GM23248 (cell line): ENCODE data around the gene LDLRAD3. TPM values are rescaled to one million over a fixed set of nuclear protein-coding genes. Genes with fewer than 3 reads are reported as not detected.

Source experiments
- DNase-seq: peaks from one replicate; pipeline ENCODE4 v3.0.0-alpha.2; 2015
- H2AFZ ChIP-seq: fragments of 200-600 bp; sonication (generic); 2 replicates; pipeline ENCODE4 v1.6.1; 2016; ENCODE audit warnings: antibody characterized with exemption
- H3F3A ChIP-seq: fragments of 200-600 bp; sonication (generic); 2 replicates; pipeline ENCODE4 v1.6.1; 2016; ENCODE audit warnings: mild to moderate bottlenecking, antibody characterized with exemption, mixed run types; ENCODE audit not compliant: insufficient read depth
- H3K27ac ChIP-seq: fragments of 200-600 bp; sonication (generic); 2 replicates; pipeline ENCODE4 v1.5.1; 2016; ENCODE audit warnings: mild to moderate bottlenecking
- H3K27me3 ChIP-seq: fragments of 200-600 bp; sonication (generic); replicated peaks from 2 replicates; pipeline ENCODE4 v1.6.1; 2016; ENCODE audit warnings: mild to moderate bottlenecking; ENCODE audit not compliant: insufficient read depth
- H3K36me3 ChIP-seq: fragments of 200-600 bp; sonication (generic); 2 replicates; pipeline ENCODE4 v1.6.1; 2016; ENCODE audit warnings: low read depth, mild to moderate bottlenecking
- H3K4me1 ChIP-seq: fragments of 200-600 bp; sonication (generic); 2 replicates; pipeline ENCODE4 v1.6.1; 2016; ENCODE audit warnings: mild to moderate bottlenecking; ENCODE audit not compliant: insufficient read depth
- H3K4me2 ChIP-seq: fragments of 200-600 bp; sonication (generic); one replicate; pipeline ENCODE4 v1.6.1; 2016; ENCODE audit warnings: mild to moderate bottlenecking; ENCODE audit not compliant: unreplicated experiment
- H3K4me3 ChIP-seq: fragments of 200-600 bp; sonication (generic); 2 replicates; pipeline ENCODE4 v1.5.1; 2016; ENCODE audit warnings: mild to moderate bottlenecking
- H3K79me2 ChIP-seq: fragments of 200-600 bp; sonication (generic); 2 replicates; pipeline ENCODE4 v1.6.1; 2016; ENCODE audit warnings: mild to moderate bottlenecking; ENCODE audit not compliant: insufficient read depth
- H3K9ac ChIP-seq: fragments of 200-600 bp; sonication (generic); 2 replicates; pipeline ENCODE4 v1.6.1; 2016; ENCODE audit warnings: mild to moderate bottlenecking
- H3K9me2 ChIP-seq: fragments of 200-600 bp; sonication (generic); 2 replicates; pipeline ENCODE4 v1.6.1; 2016; ENCODE audit warnings: mixed run types, mild to moderate bottlenecking, moderate library complexity; ENCODE audit not compliant: insufficient read depth
- H3K9me3 ChIP-seq: fragments of 200-600 bp; sonication (generic); one replicate; pipeline ENCODE4 v1.6.1; 2017; ENCODE audit warnings: low read depth
- H4K20me1 ChIP-seq: fragments of 200-600 bp; sonication (generic); 2 replicates; pipeline ENCODE4 v1.6.0; 2016; ENCODE audit not compliant: insufficient read depth
- EZH2 ChIP-seq: fragments of 200-600 bp; sonication (generic); IDR thresholded peaks from 2 replicates; pipeline ENCODE4 v1.6.1; 2018; ENCODE audit warnings: antibody characterized with exemption, mild to moderate bottlenecking; ENCODE audit not compliant: insufficient read depth, poor library complexity, severe bottlenecking
- EZH2phosphoT487 ChIP-seq: fragments of 200-600 bp; sonication (generic); IDR thresholded peaks from 2 replicates; pipeline ENCODE4 v1.6.1; 2018; ENCODE audit warnings: antibody characterized with exemption, moderate library complexity, mild to moderate bottlenecking, low read depth; ENCODE audit not compliant: insufficient read depth
- WGBS, 2 experiments: methylation state at CpG; one replicate each; pipeline ENCODE4 v1.1.6; 2015 to 2017; ENCODE audit warnings: low lambda C conversion rate in 2 of 2, low coverage in 1 of 2; ENCODE audit errors: missing lambda C conversion rate in 2 of 2; 5-methylcytosine and 5-hydroxymethylcytosine counted together
- in situ Hi-C: fragments of 300-500 bp; cut with MboI; formaldehyde crosslinking; loops from 2 replicates; pipeline ENCODE4 v1.15.0; 2020
- polyA plus RNA-seq: library from polyadenylated mRNA; unstranded; fragments of >200 nt; fragmentation: Nextera tagmentation; extraction: Ambion mirVana; gene quantifications from 2 replicates; pipeline ENCODE4 v1.2.1, GENCODE V29; 2016
- total RNA-seq: library from RNA; depleted of rRNA; stranded (reverse); fragments of >200 nt; shearing (Covaris generic); gene quantifications from 2 replicates; pipeline ENCODE4 v1.2.3, GENCODE V29; 2014

Gene LDLRAD3
- total and polyA plus RNA-seq, 2 experiments from 2014 or later = 6.2 to 6.6 TPM

DNA sequence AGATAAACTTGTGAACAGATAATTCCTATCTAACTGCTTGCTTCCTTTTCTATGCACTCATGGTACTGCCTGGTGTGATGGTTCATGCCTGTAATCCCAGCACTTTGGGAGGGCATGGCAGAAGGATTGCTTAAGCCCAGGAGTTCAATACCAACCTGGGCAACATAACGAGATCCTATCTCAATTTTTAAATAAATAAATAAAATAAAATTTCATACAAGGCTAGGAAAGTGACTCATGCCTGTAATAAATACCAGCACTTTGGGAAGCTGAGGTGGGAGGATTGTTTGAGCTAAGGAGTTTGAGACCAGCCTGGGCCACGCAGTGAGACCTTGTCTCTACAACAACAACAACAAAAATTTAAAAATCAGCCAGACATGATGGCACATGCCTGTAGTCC lies 178.8 kb downstream of the LDLRAD3 start:
- Histone ChIP-seq H3K9me2 (no peaks in the 10 kb centered on the region), H3K9ac (no peak overlapping the region), H3K9me3 (no peaks in the 10 kb centered on the region), H3K27me3 (no peaks in the 10 kb centered on the region), H3K79me2 (no peaks in the 10 kb centered on the region), H3K4me3 (no peak overlapping the region), H4K20me1 (no peaks in the 10 kb centered on the region), H3F3A (no peaks in the 10 kb centered on the region), H3K4me1 (peaks cover 4% of the 10 kb centered on the region; the same call in 1 of the 2 replicates), H3K27ac (no peak overlapping the region), H3K4me2 (no peak overlapping the region), H3K36me3 (no peaks in the 10 kb centered on the region), H2AFZ (no peak overlapping the region)
- in situ Hi-C loops = no loop called here
- no peak for TF ChIP-seq EZH2phosphoT487
- no peak for TF ChIP-seq EZH2
- 75 to 78% methylated on average over 2 of the region's 2 CpGs for WGBS, 2 experiments
- peak; percentile 26 for DNase-seq

DNA sequence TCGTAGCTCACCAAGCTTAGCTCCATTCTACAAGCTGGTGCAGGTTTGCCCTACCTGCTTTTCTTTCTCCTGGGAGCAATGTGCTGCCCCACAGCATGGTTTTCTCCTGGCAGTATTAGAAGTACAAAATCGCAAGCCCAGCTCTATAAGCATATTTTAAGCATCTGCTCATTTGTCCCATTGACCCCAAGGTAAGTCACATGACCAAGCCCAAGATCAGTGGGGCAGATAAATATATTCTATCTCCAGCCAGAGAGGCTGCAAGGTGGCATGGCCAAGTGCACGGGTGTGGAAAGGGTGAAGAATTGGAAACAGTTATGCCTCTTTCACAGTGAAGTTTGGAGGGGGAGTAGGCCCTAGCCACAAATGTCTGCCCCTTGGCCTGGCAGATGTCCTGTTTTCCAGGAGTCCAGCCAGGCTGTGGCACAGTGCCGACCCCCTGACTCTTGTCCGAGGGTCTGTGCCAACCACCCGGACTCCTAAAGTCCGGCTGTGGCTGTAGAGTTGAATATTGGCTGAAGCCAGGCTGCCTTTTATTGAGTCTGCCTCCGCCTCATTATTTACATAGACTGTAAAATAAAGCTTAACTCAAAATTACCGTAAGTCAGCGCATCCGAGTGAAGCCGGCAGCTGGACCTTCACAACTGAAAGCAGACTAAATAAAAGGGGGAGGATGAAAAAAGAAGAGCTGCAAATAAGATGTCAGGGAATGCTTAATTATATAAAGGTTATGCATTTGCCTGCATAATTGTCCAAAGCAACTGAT lies 179.7 kb downstream of the LDLRAD3 start:
- Histone ChIP-seq H3K9me2 (no peaks in the 10 kb centered on the region), H3K9ac (no peak overlapping the region), H2AFZ (no peak overlapping the region), H4K20me1 (no peaks in the 10 kb centered on the region), H3F3A (no peaks in the 10 kb centered on the region), H3K79me2 (no peaks in the 10 kb centered on the region), H3K4me2 (no peak overlapping the region), H3K27me3 (no peaks in the 10 kb centered on the region), H3K27ac (no peak overlapping the region), H3K4me3 (no peak overlapping the region), H3K4me1 (peaks cover 4% of the 10 kb centered on the region; the same call in 1 of the 2 replicates), H3K9me3 (no peaks in the 10 kb centered on the region), H3K36me3 (no peaks in the 10 kb centered on the region)
- TF ChIP-seq EZH2phosphoT487 (no peak), EZH2 (no peak)
- in situ Hi-C loops = no loop called here
- 84 to 85% methylated on average over 12 of the region's 12 CpGs for whole genome bisulfite sequencing, 2 experiments
- DNase-seq = no peak

DNA sequence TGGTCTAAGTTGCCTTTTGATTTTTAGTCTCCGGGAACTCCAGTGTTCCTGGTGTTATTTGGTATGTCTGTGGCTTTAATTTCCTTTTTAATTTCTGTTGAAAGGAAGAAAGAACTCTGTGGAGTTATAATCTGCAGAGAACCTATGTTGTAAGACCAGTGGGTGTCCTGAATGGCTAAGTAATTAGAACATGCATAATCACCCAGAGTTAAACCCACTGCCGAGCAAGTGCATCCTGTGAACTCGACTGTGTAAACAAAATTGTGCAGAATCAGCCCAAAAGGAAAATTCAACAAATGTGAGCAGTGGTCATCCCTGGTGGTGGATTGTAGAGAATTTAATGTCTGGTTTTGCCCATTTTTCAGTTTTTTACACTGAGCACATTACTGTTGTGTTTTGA lies 182.8 kb downstream of the LDLRAD3 start:
- H3K4me2 ChIP-seq = no peak overlapping the region
- peaks cover 7% of the 10 kb centered on the region; the same call in 1 of the 2 replicates for H3K4me1 ChIP-seq
- no peaks in the 10 kb centered on the region for H3K36me3 ChIP-seq
- H4K20me1 ChIP-seq = no peaks in the 10 kb centered on the region
- H3K9ac ChIP-seq = no peak overlapping the region
- H2AFZ ChIP-seq = no peak overlapping the region
- 75% methylated on average over 3 of the region's 3 CpGs for WGBS, 2 experiments
- H3F3A ChIP-seq = 0 out of 2 replicates have a peak, but pooled peaks cover 6% of the 10 kb centered on the region
- in situ Hi-C loops = loop anchor here (25.0 kb wide), 1 partner anchor 514 kb away; the partner anchor contains the start of gene FJX1
- H3K9me2 ChIP-seq = no peaks in the 10 kb centered on the region
- TF ChIP-seq EZH2phosphoT487 = no peak
- TF ChIP-seq EZH2 = no peak
- H3K27me3 ChIP-seq = no peaks in the 10 kb centered on the region
- no peak for DNase-seq
- no peak overlapping the region for H3K4me3 ChIP-seq
- H3K27ac ChIP-seq = no peak overlapping the region
- H3K79me2 ChIP-seq = no peaks in the 10 kb centered on the region
- H3K9me3 ChIP-seq = no peaks in the 10 kb centered on the region

DNA sequence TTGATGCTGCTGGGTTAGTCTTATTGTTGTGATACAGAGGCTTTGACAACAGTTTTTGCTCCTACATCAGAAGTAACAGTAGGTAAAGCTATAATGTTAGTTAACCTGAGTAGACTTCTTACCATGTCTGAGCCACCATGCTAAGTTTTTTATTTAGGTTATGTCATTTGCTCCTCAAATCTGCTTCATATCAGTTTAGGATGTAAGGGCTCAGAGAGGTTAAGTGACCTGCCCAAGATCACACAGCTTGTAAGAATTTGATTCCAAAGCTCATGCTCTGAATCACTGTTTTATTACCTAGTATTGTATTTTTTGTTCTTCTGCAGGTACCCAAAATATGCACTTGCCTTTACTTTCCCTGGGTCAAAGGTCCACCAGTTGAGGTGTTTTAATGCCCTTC lies 183.7 kb downstream of the LDLRAD3 start:
- no peak for DNase-seq
- H3K27me3 ChIP-seq = no peaks in the 10 kb centered on the region
- H3K9me3 ChIP-seq = no peaks in the 10 kb centered on the region
- H3K9me2 ChIP-seq = no peaks in the 10 kb centered on the region
- TF ChIP-seq EZH2 (no peak), EZH2phosphoT487 (no peak)
- in situ Hi-C loops = loop anchor here (25.0 kb wide), 1 partner anchor 515 kb away; the partner anchor contains the start of gene FJX1
- no peak overlapping the region for H3K27ac ChIP-seq
- peaks cover 7% of the 10 kb centered on the region; the same call in 1 of the 2 replicates for H3K4me1 ChIP-seq
- no peak overlapping the region for H3K9ac ChIP-seq
- H3K4me3 ChIP-seq = no peak overlapping the region
- H3K36me3 ChIP-seq = no peaks in the 10 kb centered on the region
- H3K79me2 ChIP-seq = no peaks in the 10 kb centered on the region
- no peak overlapping the region for H3K4me2 ChIP-seq
- H2AFZ ChIP-seq = no peak overlapping the region
- H4K20me1 ChIP-seq = no peaks in the 10 kb centered on the region
- H3F3A ChIP-seq = 0 out of 2 replicates have a peak, but pooled peaks cover 6% of the 10 kb centered on the region
